Neural cell (in vitro differentiated cells): ENCODE measurements around the gene MIER1.

Experiments
- CTCF ChIP-seq: fragments of 450-650 bp; IDR thresholded peaks from 2 replicates; pipeline ENCODE4 v1.5.1; 2014; ENCODE audit warnings: antibody characterized with exemption, mild to moderate bottlenecking, moderate library complexity; ENCODE audit not compliant: poor library complexity, severe bottlenecking
- EP300 ChIP-seq: fragments of 450-650 bp; conservative IDR thresholded peaks from 2 replicates; pipeline ENCODE4 v1.6.1; 2014; ENCODE audit warnings: antibody characterized with exemption, mild to moderate bottlenecking, moderate library complexity; ENCODE audit not compliant: poor library complexity, severe bottlenecking
- EZH2 ChIP-seq: fragments of 200-600, 300-800 bp; shearing (Covaris generic), sonication (generic); IDR thresholded peaks from 2 replicates; pipeline ENCODE4 v1.6.1; 2014; ENCODE audit warnings: antibody characterized with exemption, low read length, borderline replicate concordance, mild to moderate bottlenecking; ENCODE audit not compliant: insufficient read depth, poor library complexity, severe bottlenecking
- POLR2AphosphoS5 ChIP-seq: IDR thresholded peaks from 2 replicates; pipeline ENCODE4 v1.6.1; 2012
- RAD21 ChIP-seq: fragments of 450-650 bp; conservative IDR thresholded peaks from 2 replicates; pipeline ENCODE4 v1.6.1; 2014; ENCODE audit warnings: antibody characterized with exemption, mild to moderate bottlenecking, moderate library complexity
- TAF1 ChIP-seq: IDR thresholded peaks from 2 replicates; pipeline ENCODE4 v1.6.1; 2012; ENCODE audit warnings: low read depth

DNA sequence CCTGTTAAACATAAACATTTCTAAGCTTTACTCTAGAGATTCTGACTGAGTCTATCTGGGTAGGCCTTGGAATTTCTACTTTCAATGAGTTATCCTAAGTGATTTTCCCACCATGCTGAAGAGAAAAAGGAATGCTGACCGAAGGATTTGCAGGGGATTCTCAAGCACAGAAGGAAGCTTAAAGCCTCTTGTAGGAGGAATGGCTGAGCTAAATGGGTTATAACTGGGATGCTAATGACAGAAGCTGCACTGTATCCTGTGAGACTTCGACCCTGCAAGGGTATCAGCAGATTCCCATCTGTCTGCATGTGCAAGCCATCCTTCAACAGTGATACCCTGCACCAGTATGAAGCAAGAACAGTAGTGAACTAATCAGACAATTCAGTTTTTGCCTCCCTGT lies 93.8 kb downstream of the MIER1 start:
- TF ChIP-seq CTCF (no peak), POLR2AphosphoS5 (no peak), EP300 (no peak), RAD21 (no peak), TAF1 (no peak), EZH2 (no peak)
